Right atrium auricular region (tissue), 2 donors: ENCODE measurements around the gene BCAN. TPM values are rescaled to one million over a fixed set of nuclear protein-coding genes. Genes with fewer than 3 reads are reported as not detected.

Experiments used
- DNase-seq: peaks from one replicate; pipeline ENCODE4 v3.0.0-alpha.2; 2019; ENCODE audit warnings: low spot score
- H3K27ac ChIP-seq, 2 donors: fragments of 200-600 bp; sonication (generic); 1 replicate in 1 of 2; 2 replicates in 1 of 2; pipeline ENCODE4 v1.5.1; 2016 to 2019
- H3K27me3 ChIP-seq, 2 donors: fragments of 200-600 bp; sonication (generic); one replicate each; pipeline versions ENCODE4 v1.5.1 to v1.6.0; 2017 to 2019
- H3K36me3 ChIP-seq: fragments of 200-600 bp; sonication (generic); one replicate; pipeline ENCODE4 v1.5.1; 2016
- H3K4me1 ChIP-seq, 2 donors: fragments of 200-600 bp; sonication (generic); one replicate each; pipeline versions ENCODE4 v1.5.1 to v1.6.0; 2017 to 2019
- H3K4me3 ChIP-seq, 2 donors: fragments of 200-600 bp; sonication (generic); 1 replicate in 1 of 2; 2 replicates in 1 of 2; pipeline ENCODE4 v1.5.1; 2017 to 2019; ENCODE audit warnings: mild to moderate bottlenecking in 1 of 2, moderate library complexity in 1 of 2
- H3K9me3 ChIP-seq, 2 donors: fragments of 200-600 bp; sonication (generic); one replicate each; pipeline ENCODE4 v1.5.1; 2019
- total RNA-seq, 2 donors: library from RNA; depleted of rRNA; stranded (reverse); fragments of >200 nt; gene quantifications; one replicate each; pipeline ENCODE4 v1.1.0, GENCODE V29; 2016
- TF ChIP-seq, protein P1 (sequence below), 2 donors: fragments of 200-600 bp; sonication (generic); IDR thresholded peaks; one replicate each; pipeline ENCODE4 v1.5.1; 2019; ENCODE audit warnings: antibody characterized with exemption in 2 of 2

Gene BCAN
- total RNA-seq, result not detected

- peaks cover 0 to 19% of the 10 kb centered on the region in 2 donors for H3K4me1 ChIP-seq
- H3K27me3 ChIP-seq, result peaks cover 3 to 13% of the 10 kb centered on the region in 2 donors
- H3K36me3 ChIP-seq, result no peaks in the 10 kb centered on the region
- no peak within 1 kb of the TSS for H3K27ac ChIP-seq
- no peak for DNase-seq
- H3K4me3 ChIP-seq, result peak within 1 kb of the TSS; percentile 32 to 46
- H3K9me3 ChIP-seq, result no peaks in the 10 kb centered on the region
- TF ChIP-seq, protein P1, sequence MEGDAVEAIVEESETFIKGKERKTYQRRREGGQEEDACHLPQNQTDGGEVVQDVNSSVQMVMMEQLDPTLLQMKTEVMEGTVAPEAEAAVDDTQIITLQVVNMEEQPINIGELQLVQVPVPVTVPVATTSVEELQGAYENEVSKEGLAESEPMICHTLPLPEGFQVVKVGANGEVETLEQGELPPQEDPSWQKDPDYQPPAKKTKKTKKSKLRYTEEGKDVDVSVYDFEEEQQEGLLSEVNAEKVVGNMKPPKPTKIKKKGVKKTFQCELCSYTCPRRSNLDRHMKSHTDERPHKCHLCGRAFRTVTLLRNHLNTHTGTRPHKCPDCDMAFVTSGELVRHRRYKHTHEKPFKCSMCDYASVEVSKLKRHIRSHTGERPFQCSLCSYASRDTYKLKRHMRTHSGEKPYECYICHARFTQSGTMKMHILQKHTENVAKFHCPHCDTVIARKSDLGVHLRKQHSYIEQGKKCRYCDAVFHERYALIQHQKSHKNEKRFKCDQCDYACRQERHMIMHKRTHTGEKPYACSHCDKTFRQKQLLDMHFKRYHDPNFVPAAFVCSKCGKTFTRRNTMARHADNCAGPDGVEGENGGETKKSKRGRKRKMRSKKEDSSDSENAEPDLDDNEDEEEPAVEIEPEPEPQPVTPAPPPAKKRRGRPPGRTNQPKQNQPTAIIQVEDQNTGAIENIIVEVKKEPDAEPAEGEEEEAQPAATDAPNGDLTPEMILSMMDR (IDR thresholded peaks at IDR 0.05), result no peak
These were observed at the start of gene BCAN for GRCh38 chr1:156641761-156642264. Gene BCAN (plus strand): TSS chr1:156642117. CDS start chr1:156646055, 3,938 bp downstream.

DNA sequence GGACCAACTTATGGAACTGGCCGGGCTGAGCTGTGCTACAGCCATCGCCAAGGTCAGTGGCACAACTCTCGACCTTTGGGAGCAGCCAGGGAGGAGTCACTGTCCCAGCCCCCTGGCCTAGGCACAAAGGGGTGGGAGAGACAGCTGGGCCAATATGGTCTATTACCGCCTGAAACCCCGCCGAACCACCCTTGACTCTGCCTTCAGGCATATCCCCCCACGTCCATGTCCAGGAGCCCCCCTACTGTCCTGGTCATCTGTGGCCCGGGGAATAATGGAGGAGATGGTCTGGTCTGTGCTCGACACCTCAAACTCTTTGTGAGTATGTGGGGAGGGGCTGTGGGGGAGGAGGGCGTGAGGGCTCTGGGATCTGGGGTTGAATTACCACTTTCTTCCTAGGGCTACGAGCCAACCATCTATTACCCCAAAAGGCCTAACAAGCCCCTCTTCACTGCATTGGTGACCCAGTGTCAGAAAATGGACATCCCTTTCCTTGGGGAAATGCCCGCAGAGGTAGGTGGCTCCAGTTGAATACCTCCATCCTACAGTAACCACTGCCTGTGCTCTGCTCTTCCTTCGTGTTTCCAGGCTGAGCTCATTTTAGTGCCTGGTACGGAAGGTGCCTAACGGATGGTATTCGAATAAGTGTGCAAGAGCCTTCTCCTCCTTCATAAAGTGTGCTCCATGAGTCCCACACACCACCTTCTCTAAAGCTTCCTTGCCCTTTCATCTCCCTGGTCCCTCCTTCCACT, 49.6 kb upstream of the BCAN start:
- no peak for DNase-seq
- peaks cover 27% of the 10 kb centered on the region for H3K36me3 ChIP-seq
- no peaks in the 10 kb centered on the region for H3K27me3 ChIP-seq
- no peaks in the 10 kb centered on the region for H3K9me3 ChIP-seq
- peak overlapping the region; percentile 55 to 71 for H3K4me3 ChIP-seq
- H3K4me1 ChIP-seq, result peaks cover 0 to 14% of the 10 kb centered on the region in 2 donors
- TF ChIP-seq, protein P1 (IDR thresholded peaks at IDR 0.05), result no peak
- H3K27ac ChIP-seq, result peak overlapping the region; percentile 84 to 86

DNA sequence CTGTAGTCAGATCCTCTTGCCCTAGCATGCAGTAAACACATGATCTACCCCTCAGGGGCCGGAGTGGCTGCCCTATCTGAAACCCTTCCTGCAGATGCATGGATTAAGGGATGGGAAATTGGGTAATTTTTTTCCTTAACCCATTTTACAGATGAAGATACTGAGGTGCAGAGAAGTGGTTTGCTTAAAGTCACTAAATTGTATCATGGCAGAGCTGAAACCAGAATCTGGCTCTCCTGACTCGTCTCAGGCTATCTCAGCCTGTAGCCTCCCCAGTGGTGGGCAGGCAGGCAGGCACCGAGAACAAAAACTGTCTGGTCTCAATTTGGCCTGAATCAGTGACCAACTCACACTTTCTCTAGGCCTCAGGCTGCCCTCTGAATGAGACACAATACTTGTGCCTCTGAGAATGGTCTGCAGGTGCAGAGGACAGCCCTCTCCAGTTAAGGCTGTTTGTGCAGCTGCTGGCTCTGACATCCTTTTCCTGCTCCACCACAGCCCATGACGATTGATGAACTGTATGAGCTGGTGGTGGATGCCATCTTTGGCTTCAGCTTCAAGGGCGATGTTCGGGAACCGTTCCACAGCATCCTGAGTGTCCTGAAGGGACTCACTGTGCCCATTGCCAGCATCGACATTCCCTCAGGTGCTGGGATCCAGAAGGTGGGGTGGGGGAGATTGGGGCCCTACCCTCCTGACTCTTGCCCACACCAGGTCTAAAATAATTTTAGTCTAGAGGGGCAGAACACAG, 48.8 kb upstream of the BCAN start:
- peaks cover 0 to 14% of the 10 kb centered on the region in 2 donors for H3K4me1 ChIP-seq
- no peak overlapping the region for H3K27ac ChIP-seq
- no peaks in the 10 kb centered on the region for H3K9me3 ChIP-seq
- H3K4me3 ChIP-seq, result no peak overlapping the region
- TF ChIP-seq, protein P1 (IDR thresholded peaks at IDR 0.05), result no peak
- peaks cover 27% of the 10 kb centered on the region for H3K36me3 ChIP-seq
- no peaks in the 10 kb centered on the region for H3K27me3 ChIP-seq
- DNase-seq, result no peak

DNA sequence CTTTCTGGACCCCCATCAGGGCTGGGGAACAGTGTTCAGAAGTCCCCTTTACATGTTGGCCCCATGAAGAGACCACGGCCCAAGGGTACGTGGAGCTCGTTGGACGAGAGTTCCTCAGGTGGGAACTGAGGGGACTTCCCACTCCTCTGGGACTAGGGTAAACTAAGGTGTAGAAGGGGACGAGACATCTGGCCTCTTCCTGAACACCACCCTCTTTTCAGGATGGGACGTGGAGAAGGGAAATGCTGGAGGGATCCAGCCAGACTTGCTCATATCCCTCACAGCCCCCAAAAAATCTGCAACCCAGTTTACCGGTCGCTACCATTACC, 48.3 kb upstream of the BCAN start:
- TF ChIP-seq, protein P1 (IDR thresholded peaks at IDR 0.05), result no peak
- Histone ChIP-seq H3K27ac (no peak overlapping the region), H3K36me3 (peaks cover 27% of the 10 kb centered on the region), H3K27me3 (no peaks in the 10 kb centered on the region), H3K9me3 (no peaks in the 10 kb centered on the region), H3K4me1 (peaks cover 0 to 14% of the 10 kb centered on the region in 2 donors), H3K4me3 (no peak overlapping the region)
- no peak for DNase-seq

DNA sequence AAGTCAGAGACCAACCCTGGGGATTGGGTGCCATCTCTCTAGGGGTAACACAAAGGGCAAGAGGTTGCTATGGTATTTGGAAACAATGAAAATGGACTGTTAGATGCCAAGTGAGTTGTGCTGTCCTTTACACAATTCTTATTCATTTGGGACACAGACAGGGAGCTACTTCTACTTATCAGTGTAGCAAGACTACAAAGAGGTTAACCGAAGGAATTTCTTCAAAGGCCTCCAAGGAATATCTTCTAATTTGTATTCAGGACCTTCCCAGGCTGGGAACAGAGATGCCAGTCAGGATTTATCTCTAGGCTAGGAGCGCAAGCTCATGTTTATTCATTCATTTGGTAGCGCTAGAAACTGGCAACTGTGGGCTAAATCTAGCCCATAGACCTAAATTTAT, 47.7 kb upstream of the BCAN start:
- H3K36me3 ChIP-seq, result peaks cover 27% of the 10 kb centered on the region
- TF ChIP-seq, protein P1 (IDR thresholded peaks at IDR 0.05), result no peak
- H3K27ac ChIP-seq, result no peak overlapping the region
- no peaks in the 10 kb centered on the region for H3K9me3 ChIP-seq
- DNase-seq, result no peak
- peaks cover 0 to 14% of the 10 kb centered on the region in 2 donors for H3K4me1 ChIP-seq
- no peak overlapping the region for H3K4me3 ChIP-seq
- H3K27me3 ChIP-seq, result no peaks in the 10 kb centered on the region
